ENCODE measurements around the gene CCND1. TPM values are rescaled to one million over a fixed set of nuclear protein-coding genes. Genes with fewer than 3 reads are reported as not detected.
A peak's percentile ranks its signal among the peaks of the same experiment; 100 is the strongest.

CCND1 gene
- total RNA-seq, 2 experiments from 2014 or later = 0.21 to 0.42 TPM

DNA sequence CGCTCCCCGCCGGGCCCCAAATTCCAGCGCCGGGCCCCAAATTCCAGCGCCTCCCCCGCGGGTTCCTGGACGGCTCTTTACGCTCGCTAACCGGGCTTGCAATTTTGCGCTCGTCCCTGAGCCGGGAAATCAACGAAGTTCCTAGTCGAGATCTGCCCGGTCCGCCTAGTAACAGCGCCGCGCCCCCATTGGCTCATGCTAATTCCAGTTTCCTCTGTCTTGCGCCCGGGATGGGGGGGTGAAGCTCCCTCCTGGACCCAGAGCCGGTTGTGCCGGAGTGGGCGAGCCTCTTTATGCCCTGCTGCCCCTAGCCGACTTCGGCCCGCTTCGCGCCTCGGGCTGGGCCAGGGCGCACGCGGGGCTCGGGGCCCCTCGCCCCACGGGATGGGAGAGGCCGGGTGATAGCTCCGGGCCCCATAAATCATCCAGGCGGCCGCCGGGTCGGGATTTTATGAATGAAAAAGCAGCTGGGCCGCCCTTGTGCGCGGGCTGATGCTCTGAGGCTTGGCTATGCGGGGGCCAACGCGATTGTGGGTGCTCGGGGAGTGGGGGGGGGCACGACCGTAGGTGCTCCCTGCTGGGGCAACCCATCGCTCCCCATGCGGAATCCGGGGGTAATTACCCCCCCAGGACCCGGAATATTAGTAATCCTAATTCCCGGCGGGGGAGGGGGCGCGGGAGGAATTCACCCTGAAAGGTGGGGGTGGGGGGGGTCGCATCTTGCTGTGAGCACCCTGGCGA is 1.8 kb upstream of the CCND1 start:
- no peak for DNase-seq
- Mint-ChIP-seq H3K4me3 (no peak overlapping the region), H3K27ac (peak overlapping the region; percentile 54), H3K4me1 (peaks cover 23% of the 10 kb centered on the region), H3K27me3 (peaks cover 61% of the 10 kb centered on the region), H3K36me3 (ENCODE audit: low read depth) (no peaks in the 10 kb centered on the region), H3K9me3 (no peaks in the 10 kb centered on the region)
- POLR2A ChIA-PET = no interaction called here
- CTCF ChIA-PET = no interaction called here

DNA sequence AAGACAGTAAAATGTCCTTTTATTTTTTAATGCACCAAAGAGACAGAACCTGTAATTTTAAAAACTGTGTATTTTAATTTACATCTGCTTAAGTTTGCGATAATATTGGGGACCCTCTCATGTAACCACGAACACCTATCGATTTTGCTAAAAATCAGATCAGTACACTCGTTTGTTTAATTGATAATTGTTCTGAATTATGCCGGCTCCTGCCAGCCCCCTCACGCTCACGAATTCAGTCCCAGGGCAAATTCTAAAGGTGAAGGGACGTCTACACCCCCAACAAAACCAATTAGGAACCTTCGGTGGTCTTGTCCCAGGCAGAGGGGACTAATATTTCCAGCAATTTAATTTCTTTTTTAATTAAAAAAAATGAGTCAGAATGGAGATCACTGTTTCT is 1.1 kb upstream of the CCND1 start:
- CTCF ChIA-PET = no interaction called here
- H3K9me3 Mint-ChIP-seq = no peaks in the 10 kb centered on the region
- POLR2A ChIA-PET = no interaction called here
- peaks cover 57% of the 10 kb centered on the region for H3K27me3 Mint-ChIP-seq
- H3K4me3 Mint-ChIP-seq = no peak overlapping the region
- no peak for DNase-seq
- peak overlapping the region; percentile 25 for H3K27ac Mint-ChIP-seq
- peaks cover 23% of the 10 kb centered on the region for H3K4me1 Mint-ChIP-seq
- H3K36me3 Mint-ChIP-seq (ENCODE audit: low read depth) = no peaks in the 10 kb centered on the region

DNA sequence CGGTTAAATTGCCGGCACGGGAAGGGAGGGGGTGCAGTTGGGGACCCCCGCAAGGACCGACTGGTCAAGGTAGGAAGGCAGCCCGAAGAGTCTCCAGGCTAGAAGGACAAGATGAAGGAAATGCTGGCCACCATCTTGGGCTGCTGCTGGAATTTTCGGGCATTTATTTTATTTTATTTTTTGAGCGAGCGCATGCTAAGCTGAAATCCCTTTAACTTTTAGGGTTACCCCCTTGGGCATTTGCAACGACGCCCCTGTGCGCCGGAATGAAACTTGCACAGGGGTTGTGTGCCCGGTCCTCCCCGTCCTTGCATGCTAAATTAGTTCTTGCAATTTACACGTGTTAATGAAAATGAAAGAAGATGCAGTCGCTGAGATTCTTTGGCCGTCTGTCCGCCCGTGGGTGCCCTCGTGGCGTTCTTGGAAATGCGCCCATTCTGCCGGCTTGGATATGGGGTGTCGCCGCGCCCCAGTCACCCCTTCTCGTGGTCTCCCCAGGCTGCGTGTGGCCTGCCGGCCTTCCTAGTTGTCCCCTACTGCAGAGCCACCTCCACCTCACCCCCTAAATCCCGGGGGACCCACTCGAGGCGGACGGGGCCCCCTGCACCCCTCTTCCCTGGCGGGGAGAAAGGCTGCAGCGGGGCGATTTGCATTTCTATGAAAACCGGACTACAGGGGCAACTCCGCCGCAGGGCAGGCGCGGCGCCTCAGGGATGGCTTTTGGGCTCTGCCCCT is 529 bp upstream of the CCND1 start:
- Mint-ChIP-seq H3K9me3 (no peaks in the 10 kb centered on the region), H3K4me3 (peak overlapping the region; percentile 39), H3K36me3 (ENCODE audit: low read depth) (no peaks in the 10 kb centered on the region), H3K4me1 (peaks cover 23% of the 10 kb centered on the region), H3K27me3 (peaks cover 51% of the 10 kb centered on the region), H3K27ac (no peak overlapping the region)
- ChIA-PET POLR2A (no interaction called here), CTCF (no interaction called here)
- DNase-seq = no peak

DNA sequence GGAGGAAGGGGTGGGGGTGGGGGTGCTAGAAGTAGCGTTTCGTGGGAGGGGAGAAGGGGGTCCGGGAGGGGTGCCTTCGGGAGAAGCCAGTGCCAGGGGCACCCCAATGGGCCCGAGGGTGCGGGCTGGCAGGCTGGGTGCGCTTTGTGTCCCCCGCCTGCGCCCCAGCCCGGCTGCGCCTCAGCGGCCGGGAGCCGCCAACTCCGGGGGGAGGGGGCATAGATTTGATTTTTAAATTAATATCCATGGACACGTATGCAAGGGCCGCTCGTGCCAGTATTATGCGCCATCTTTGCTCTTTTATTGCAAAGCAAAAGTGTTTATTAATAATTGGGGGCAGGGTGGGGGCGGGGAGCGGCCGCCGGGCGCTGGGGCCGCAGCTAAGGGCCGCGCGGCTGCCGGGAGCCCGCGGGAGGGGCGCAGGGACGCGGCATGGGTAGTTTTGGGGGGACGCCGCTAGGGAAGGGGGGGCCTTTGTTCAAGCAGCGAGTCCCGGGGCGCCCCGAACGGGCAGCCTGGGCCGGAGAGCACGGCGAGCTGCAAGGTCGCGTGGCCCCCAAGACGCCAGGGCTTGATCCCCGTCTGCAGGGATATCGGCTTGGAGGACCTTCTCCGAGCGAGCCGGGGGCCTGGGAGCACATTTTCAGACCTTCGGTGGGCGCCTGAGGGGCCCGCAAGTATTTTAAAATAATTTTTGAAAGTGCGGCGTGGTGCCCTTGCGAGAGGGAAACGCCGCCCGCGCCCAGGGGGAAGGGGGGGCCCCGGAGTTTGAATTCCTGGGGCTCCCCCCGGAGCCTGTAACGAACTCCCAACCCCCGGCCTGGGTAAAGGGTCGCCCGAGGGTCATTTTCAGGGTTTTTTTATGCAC is 959 bp downstream of the CCND1 start:
- peaks cover 40% of the 10 kb centered on the region for H3K27me3 Mint-ChIP-seq
- ChIA-PET CTCF (interaction anchor here (1.2 to 1.5 kb wide), 3 partner anchors 15 to 541 kb away, joined by 3 to 5 read pairs (median 3); no protein-coding TSS in a partner anchor), POLR2A (no interaction called here)
- H3K4me3 Mint-ChIP-seq = peak overlapping the region; percentile 38
- no peaks in the 10 kb centered on the region for H3K9me3 Mint-ChIP-seq
- DNase-seq = no peak
- H3K36me3 Mint-ChIP-seq (ENCODE audit: low read depth) = no peaks in the 10 kb centered on the region
- no peak overlapping the region for H3K27ac Mint-ChIP-seq
- peaks cover 19% of the 10 kb centered on the region for H3K4me1 Mint-ChIP-seq

DNA sequence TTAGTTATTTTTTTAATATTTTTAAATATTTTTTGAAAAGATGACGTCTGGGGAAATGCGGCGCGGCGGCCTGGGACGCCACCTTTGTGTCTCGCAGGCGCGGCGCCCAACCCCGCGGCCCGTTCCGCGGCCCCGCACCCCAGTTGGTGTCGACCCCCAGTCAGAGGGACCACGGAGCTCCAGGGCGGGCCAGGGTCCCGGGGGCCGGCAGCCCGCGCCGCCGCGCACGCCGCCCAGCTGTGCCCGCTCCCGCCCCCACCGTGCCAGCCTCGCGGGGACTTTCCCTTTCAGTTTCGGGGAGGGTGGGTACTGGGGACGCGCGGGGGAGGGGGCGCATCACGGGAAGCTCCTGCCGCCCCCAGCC is 1.6 kb downstream of the CCND1 start:
- H3K4me1 Mint-ChIP-seq = peaks cover 16% of the 10 kb centered on the region
- no peaks in the 10 kb centered on the region for H3K9me3 Mint-ChIP-seq
- H3K36me3 Mint-ChIP-seq (ENCODE audit: low read depth) = no peaks in the 10 kb centered on the region
- H3K4me3 Mint-ChIP-seq = peak overlapping the region; percentile 38
- ChIA-PET CTCF (interaction anchor here (1.0 to 2.2 kb wide), 6 partner anchors 13 to 542 kb away, joined by 3 to 7 read pairs (median 4); no protein-coding TSS in a partner anchor), POLR2A (no interaction called here)
- DNase-seq = peak; percentile 49
- H3K27ac Mint-ChIP-seq = no peak overlapping the region
- peaks cover 37% of the 10 kb centered on the region for H3K27me3 Mint-ChIP-seq

DNA sequence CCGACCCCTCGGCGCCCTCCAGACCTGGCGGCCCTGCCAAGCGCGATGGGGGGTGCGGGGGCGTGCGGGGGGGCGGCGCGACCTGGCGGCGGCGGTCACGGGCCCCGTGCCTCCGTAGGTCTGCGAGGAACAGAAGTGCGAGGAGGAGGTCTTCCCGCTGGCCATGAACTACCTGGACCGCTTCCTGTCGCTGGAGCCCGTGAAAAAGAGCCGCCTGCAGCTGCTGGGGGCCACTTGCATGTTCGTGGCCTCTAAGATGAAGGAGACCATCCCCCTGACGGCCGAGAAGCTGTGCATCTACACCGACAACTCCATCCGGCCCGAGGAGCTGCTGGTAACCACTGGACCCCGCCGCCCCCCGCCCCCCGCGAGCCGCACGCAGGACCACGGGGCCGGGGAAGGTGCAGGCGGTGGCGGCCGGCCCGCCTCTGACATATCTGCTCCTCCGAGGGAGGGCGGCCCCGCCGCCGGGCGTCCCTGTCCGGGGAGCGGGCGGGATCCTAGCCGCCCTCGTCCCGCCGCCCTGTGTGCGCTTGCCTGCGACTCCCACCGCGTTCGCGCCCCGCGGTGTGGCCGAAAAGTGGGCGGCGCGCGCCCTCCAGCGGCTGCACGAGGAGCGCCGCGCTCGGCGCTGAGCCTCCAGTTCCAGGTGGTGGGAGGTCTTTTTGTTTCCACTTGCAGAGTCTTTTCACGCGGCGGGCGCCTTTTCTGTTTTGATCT is 2.1 kb downstream of the CCND1 start:
- Mint-ChIP-seq H3K4me3 (peak overlapping the region; percentile 68), H3K36me3 (ENCODE audit: low read depth) (no peaks in the 10 kb centered on the region), H3K27ac (no peak overlapping the region), H3K4me1 (peaks cover 12% of the 10 kb centered on the region), H3K27me3 (peaks cover 32% of the 10 kb centered on the region), H3K9me3 (no peaks in the 10 kb centered on the region)
- POLR2A ChIA-PET = no interaction called here
- peak; percentile 73 for DNase-seq
- CTCF ChIA-PET = interaction anchor here (1.0 to 2.2 kb wide), 7 partner anchors 12 to 542 kb away, joined by 3 to 7 read pairs (median 4); no protein-coding TSS in a partner anchor

DNA sequence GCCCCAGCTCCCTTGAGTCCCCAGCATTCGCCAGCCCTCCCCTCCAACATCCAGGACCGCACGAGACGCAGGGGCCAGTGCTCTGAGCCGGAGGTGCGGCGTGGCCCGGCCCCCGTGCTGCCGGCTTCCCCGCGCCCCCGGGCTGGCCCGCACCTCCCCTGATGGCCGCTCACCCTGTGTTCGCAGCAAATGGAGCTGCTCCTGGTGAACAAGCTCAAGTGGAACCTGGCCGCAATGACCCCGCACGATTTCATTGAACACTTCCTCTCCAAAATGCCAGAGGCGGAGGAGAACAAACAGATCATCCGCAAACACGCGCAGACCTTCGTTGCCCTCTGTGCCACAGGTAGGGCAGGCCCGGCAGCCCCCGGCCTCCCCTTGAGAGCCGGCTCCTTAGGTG is 2.7 kb downstream of the CCND1 start:
- ChIA-PET POLR2A (no interaction called here), CTCF (interaction anchor here (0.6 to 2.2 kb wide), 7 partner anchors 12 to 547 kb away, joined by 3 to 7 read pairs (median 3); no protein-coding TSS in a partner anchor)
- Mint-ChIP-seq H3K27me3 (peaks cover 28% of the 10 kb centered on the region), H3K4me3 (peak overlapping the region; percentile 68), H3K9me3 (no peaks in the 10 kb centered on the region), H3K36me3 (ENCODE audit: low read depth) (no peaks in the 10 kb centered on the region), H3K27ac (no peak overlapping the region), H3K4me1 (peaks cover 9% of the 10 kb centered on the region)
- no peak for DNase-seq

DNA sequence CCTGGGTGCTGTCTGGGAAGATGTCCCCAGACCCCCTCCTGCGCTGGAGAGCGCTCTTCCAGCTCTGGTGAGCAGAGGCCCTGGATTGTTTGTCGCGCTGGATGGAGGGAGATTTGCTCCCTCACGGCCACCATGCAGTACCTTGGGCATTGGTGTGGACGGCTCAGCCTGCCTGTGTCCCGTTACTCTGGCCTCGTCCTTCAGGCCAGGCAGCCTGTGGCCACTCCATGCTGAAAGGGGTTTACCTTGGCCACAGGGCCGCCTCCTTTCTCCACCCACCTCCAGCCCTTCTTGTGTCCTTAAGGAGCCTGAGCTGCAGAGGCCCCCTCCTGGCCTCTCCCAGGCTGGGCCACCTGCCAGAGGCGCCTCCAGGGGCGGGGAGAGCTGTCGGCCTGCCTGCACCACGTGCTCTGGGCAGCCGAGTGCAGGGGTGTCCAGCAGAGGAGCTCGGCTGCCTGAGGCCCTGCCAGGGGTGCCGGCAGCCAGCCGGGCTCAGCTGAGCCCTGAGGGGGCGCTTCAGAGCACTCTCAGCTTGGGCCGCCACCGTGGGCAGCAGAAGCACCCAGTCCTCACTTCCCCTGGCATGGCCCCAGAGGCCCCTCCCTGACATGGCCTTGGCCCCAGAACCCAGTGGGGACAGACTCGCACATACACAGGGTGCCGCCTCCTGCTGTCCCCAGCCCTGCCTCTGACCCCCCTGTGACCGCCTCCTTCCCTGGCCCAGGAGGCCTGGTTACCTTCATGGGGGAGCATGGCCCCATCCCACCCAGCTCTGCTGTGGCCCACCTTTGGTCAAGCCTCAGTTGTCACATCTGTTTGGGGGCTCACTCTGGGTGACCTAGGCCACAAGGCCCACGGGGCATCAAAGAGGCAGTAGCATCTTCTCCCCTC is 3.4 kb downstream of the CCND1 start:
- ChIA-PET CTCF (interaction anchor here (0.6 to 2.2 kb wide), 4 partner anchors 20 to 547 kb away, joined by 3 to 7 read pairs (median 4); no protein-coding TSS in a partner anchor), POLR2A (no interaction called here)
- peak overlapping the region; percentile 47 for H3K4me3 Mint-ChIP-seq
- no peaks in the 10 kb centered on the region for H3K9me3 Mint-ChIP-seq
- H3K4me1 Mint-ChIP-seq = peaks cover 9% of the 10 kb centered on the region
- peaks cover 24% of the 10 kb centered on the region for H3K27me3 Mint-ChIP-seq
- no peak overlapping the region for H3K27ac Mint-ChIP-seq
- H3K36me3 Mint-ChIP-seq (ENCODE audit: low read depth) = no peaks in the 10 kb centered on the region
- no peak for DNase-seq

DNA sequence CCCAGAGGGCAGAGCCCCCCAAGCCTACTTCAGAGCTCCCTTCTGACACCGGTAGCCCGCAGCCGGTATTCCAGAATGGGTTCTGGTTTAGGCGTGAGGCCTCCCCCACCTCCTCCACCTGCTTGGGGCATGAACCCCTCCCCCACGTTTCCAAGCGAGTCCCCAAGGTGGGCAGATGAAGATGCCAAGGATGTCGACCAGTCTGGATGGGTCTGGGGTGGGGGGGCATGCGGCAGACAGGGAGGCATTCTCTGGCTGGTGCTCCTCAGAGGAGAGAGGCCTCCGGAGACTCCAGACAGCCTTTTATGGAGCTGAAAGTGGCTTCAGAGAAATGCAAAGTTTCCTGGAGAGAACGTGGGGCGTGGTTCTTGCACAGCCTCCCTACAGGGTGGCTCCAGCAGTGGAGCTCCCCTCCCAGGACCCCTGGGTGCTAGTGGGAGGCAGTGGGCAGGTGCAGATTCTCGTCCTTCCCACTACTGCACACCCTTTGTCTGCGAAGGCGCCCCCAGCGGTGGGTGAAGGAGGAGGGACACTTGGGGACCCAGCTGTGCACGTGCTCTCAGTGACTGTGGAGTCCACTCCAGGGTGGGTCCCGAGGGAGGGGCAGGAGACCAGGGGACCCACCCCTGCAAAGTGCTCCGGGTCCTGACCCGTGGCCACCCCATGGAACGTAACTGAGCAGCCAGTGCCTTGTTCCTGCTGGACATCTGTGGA is 4.2 kb downstream of the CCND1 start:
- H3K27ac Mint-ChIP-seq = no peak overlapping the region
- POLR2A ChIA-PET = no interaction called here

DNA sequence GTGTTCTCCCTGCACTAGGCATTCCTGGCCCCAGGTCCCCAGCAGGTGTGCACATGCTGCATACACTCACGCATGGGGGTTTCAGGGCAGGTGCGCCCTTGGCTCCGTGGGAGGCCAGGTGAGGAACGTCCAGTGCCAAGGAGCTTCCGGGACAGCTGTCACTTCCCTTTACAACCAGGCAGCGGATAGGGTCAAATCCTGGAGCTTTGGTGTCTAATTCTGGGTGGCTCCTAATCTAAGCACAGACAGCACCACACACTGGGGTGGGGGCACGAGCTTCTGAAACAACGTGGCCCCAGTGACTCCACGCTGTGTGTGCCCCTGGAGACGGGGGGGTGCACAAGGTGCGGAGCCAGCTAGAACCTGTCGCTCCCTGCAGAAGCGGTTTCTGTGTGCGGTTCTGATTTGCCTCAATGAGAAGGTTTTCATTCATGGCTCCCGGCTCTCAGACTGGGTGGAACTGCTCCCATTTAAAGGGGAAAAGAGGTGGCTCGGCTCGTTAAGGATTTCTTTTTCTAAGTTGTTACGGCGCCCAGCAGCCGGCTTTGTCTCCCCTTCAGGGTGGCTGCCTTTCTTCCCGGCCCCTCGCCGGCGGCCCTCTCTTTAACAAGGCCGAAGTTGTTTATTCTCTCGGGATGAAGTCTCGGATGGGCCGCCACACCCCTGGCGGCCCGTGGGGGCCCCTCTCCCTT is 5.0 kb downstream of the CCND1 start:
- H3K36me3 Mint-ChIP-seq (ENCODE audit: low read depth) = no peaks in the 10 kb centered on the region
- POLR2A ChIA-PET = no interaction called here
- peaks cover 9% of the 10 kb centered on the region for H3K27me3 Mint-ChIP-seq
- no peak for DNase-seq
- CTCF ChIA-PET = no interaction called here
- H3K27ac Mint-ChIP-seq = no peak overlapping the region
- H3K9me3 Mint-ChIP-seq = no peaks in the 10 kb centered on the region
- H3K4me3 Mint-ChIP-seq = no peak overlapping the region
- H3K4me1 Mint-ChIP-seq = peaks cover 5% of the 10 kb centered on the region

More for the DNA sequence above, 4.2 kb downstream of the CCND1 start:
- Mint-ChIP-seq H3K27me3 (peaks cover 16% of the 10 kb centered on the region), H3K9me3 (no peaks in the 10 kb centered on the region), H3K4me1 (peaks cover 9% of the 10 kb centered on the region), H3K36me3 (ENCODE audit: low read depth) (no peaks in the 10 kb centered on the region), H3K4me3 (no peak overlapping the region)
- no peak for DNase-seq
- CTCF ChIA-PET = no interaction called here

Measured in activated CD4-positive, alpha-beta T cell treated with anti-CD3 and anti-CD28 coated beads, Interleukin-2, amount 10 ng/mL, durations not matched to agents 7 days and 5 days (primary cell).